ENCODE results near the gene MBD3L2.
"Not testable (repeated sequence)": the region's sequence is repeated elsewhere in the genome, so short reads cannot be mapped to it uniquely, and the experiment has no call there.

MBD3L2 gene

GRCh38 chr19:7063339-7063738 lies 14.2 kb downstream of the MBD3L2 start:
- TF ChIP-seq, protein P1, sequence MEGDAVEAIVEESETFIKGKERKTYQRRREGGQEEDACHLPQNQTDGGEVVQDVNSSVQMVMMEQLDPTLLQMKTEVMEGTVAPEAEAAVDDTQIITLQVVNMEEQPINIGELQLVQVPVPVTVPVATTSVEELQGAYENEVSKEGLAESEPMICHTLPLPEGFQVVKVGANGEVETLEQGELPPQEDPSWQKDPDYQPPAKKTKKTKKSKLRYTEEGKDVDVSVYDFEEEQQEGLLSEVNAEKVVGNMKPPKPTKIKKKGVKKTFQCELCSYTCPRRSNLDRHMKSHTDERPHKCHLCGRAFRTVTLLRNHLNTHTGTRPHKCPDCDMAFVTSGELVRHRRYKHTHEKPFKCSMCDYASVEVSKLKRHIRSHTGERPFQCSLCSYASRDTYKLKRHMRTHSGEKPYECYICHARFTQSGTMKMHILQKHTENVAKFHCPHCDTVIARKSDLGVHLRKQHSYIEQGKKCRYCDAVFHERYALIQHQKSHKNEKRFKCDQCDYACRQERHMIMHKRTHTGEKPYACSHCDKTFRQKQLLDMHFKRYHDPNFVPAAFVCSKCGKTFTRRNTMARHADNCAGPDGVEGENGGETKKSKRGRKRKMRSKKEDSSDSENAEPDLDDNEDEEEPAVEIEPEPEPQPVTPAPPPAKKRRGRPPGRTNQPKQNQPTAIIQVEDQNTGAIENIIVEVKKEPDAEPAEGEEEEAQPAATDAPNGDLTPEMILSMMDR (conservative IDR thresholded peaks at IDR 0.05; ENCODE audit: low read length) = no peak
- DNase-seq (ENCODE audit: low read depth) = no peak
- H3K4me3 ChIP-seq (ENCODE audit: low read length) = no peak overlapping the region

DNA sequence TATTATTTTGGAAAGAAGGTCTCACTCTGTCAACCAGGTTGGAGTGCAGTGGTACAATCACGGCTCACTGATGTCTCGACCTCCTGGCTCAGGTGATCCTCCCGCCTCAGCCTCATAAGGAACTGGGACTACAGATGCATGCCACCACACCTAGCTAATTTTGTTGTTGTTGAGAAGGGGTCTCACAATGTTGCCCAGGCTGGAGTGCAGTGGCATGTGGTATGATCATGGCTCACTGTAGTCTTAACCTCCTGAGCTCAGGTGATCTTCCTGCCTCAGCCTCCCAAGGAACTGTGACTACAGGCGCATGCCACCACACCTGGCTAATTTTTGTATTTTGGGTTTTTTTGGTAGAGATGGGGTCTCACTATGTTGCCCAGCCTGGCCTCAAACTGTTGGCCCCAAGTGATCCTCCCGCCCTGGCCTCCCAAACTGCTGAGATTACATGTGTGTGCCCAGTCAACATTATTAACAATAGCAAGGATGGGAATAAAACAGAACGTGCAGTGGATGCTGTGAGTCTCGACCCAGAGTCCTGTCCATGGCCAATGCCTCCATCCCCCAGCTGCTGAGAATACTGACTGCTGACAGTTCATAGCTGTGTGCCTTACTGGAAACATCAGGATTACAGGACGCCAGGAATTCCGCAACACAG lies 14.8 kb downstream of the MBD3L2 start:
- no peak for DNase-seq (ENCODE audit: low read depth)
- H3K4me3 ChIP-seq (ENCODE audit: low read length) = no peak overlapping the region
- TF ChIP-seq, protein P1 (conservative IDR thresholded peaks at IDR 0.05; ENCODE audit: low read length) = no peak

GRCh38 chr19:7067122-7067521 lies 18.0 kb downstream of the MBD3L2 start:
- H3K4me3 ChIP-seq (ENCODE audit: low read length) = not testable (repeated sequence)
- peak; percentile 13 for DNase-seq (ENCODE audit: low read depth)
- TF ChIP-seq, protein P1 (conservative IDR thresholded peaks at IDR 0.05; ENCODE audit: low read length) = peak; percentile 20

DNA sequence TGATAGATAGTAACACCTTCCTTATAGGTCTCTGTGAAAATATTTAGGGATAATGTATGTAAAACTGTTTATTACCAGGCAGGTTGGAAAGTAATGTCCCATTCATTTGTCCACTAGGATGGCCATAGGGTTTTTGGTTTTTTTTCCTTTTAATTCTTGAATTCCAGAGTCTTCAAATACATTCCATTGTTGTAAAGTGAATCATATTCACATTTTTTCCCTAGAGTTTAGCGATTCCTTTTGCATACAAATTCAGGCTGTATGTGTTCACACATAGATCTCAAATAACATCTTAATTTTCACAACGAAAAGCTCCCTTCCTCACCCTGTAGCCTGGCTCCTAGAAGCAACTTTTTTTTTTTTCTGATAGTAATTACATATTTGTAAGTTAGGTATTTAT lies 18.6 kb downstream of the MBD3L2 start:
- TF ChIP-seq, protein P1 (conservative IDR thresholded peaks at IDR 0.05; ENCODE audit: low read length) = no peak
- DNase-seq (ENCODE audit: low read depth) = peak; percentile 59
- H3K4me3 ChIP-seq (ENCODE audit: low read length) = no peak overlapping the region

DNA sequence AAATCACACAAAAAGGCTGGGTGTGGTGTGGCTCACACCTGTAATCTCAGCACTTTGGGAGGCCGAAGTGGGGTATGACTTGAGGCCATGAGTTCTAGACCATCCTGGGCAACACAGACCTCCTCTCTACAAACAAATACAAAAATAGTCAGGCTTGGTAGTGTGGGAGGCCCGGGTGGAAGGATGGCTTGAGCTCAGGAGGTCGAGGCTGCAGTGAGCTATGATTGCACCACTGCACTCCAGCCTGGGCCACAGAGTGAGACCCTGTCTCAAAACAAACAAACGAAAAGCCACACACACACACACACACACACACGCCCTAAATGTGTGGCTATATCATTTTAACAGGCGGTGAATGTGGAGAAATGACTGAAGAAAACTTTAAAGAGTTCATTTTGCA lies 19.5 kb downstream of the MBD3L2 start:
- TF ChIP-seq, protein P1 (conservative IDR thresholded peaks at IDR 0.05; ENCODE audit: low read length) = no peak
- no peak for DNase-seq (ENCODE audit: low read depth)
- H3K4me3 ChIP-seq (ENCODE audit: low read length) = peak overlapping the region; percentile 43; the same call in 1 of the 2 replicates

DNA sequence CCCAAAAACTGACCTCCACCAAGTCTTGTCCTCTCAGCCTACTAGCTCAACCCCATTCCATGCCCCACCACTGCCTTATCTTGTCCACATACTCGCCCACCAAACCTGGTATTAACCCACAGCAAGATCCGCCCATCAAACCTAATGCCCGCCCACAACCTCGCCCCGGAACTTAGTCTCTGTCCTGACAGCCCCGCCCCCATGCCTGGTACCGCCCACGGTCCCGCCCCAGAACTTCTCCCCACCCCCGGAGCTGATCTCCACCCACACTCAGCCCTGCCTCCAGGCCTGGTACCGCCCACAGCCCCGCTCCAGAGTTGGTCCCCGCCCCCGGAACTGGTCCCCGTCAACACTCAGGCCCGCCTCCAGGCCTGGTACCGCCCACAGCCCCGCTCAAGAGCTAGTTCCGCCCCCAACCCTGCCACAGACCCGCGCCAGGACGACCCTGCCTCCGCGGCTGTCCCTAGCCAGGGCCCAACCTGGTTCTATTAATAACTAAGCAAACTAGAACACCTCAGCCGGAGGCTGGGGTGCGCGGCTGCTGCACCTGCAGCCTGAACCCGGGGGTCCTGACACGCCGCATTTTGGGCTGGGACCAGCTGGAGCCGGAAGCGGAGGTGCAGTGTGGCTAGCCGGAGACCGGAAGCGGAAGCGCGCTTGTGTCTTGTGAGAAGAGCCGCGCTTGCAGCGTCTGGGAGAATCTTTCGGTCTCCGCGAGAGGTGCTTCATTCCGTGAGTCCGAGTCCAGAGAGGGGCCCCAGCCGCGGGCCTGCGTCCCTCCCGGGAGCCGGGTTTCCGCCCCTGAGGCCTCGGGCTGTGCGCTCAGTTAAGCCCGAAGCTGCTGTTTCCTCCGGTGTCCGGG lies 20.2 kb downstream of the MBD3L2 start, which contains the start of gene ZNF557:
Gene ZNF557 (plus strand): TSS at position 662 of the 862 bp plus-strand sequence. CDS start 5,372 bp downstream, outside the sequence.
- H3K4me3 ChIP-seq (ENCODE audit: low read length) = peak within 1 kb of the TSS; percentile 83
- TF ChIP-seq, protein P1 (conservative IDR thresholded peaks at IDR 0.05; ENCODE audit: low read length) = no peak
- DNase-seq (ENCODE audit: low read depth) = peak; percentile 96

Data from AG10803 (cell line).